ENCODE data around the gene HPGDS.
"Not testable (repeated sequence)": the region's sequence is repeated elsewhere in the genome, so short reads cannot be mapped to it uniquely, and the experiment has no call there.

HPGDS gene

DNA sequence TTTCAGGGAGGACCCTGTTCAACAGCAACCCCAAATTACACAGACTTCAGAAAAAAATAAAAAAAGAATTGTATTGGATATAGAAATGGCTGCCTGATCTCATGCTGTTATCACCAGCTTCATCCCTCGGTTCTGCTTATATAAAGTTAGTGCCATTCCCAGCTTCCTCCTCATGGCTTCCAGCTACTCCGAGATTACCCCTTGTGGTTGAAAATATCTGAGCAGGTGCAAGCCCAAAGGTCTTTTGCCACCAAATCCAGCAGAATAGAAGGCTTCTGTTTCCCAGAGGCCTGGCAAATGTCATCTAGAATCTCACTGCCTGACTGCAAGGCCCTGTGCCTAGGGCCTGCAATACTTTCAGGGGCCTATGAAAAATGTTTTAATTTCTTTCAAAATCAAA, 13.8 kb upstream of the HPGDS start:
- DNase-seq = no peak

GRCh38 chr4:94354474-94354896, 11.8 kb upstream of the HPGDS start:
- DNase-seq = no peak

DNA sequence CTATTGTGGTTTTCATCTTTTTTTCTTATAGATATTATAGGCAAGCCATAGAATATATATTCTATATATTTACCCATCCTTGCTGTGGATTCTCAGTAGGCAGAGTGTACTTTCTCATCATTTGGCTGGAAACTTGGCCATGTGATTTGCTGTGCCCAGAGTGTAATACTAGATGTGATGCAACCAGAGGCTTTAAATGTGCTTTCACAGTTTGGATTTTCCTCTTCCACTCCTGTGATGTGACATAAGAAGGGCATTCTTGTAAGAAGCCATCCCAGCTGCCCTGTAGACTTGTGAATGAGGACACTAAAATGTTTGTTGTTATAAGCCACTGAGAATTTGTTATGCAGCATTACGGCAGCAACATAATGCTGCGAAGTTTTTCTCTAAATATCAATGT, 10.4 kb upstream of the HPGDS start:
- DNase-seq = no peak

- no peak for DNase-seq
These were observed 9.5 kb upstream of the HPGDS start for GRCh38 chr4:94352163-94352562.

GRCh38 chr4:94351319-94351718, 8.7 kb upstream of the HPGDS start:
- peak; percentile 52 for DNase-seq

DNA sequence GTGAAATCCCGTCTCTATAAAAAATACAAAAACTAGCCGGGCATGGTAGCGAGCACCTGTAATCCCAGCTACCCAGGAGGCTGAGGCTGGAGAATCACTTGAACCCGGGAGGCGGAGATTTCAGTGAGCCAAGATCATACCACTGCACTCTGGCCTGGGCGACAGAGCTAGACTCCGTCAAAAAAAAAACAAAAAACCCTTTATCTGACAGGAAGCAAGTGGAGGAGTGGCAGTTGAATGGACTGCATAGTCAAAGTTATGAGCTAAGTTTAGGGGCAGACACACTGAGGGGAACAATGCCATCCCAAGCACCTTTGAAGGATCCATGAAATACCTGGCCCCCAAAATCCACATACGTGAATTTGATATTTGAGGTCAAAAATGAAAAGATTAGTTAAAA, 7.5 kb upstream of the HPGDS start:
- peak; percentile 57 for DNase-seq

DNA sequence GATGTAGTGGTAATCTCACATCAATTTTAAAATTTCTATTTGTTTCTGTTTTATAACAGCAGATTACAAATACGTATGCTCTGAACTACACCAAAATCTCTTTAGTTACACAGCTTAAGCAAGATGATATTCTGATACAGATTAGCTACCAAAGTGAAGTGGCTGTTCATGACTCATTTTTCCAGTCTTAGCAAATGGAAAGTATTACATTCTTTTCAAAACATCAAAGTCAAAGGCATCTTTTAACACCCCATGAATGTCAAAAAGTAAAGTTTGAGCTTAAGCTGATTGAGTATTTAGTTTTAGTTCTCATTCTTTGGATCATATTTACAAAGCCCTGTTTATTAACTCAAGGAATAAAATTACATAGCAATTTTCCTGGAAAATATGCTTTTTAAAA, 6.6 kb upstream of the HPGDS start:
- peak; percentile 44 for DNase-seq

- no peak for DNase-seq
These were observed 6.0 kb upstream of the HPGDS start for GRCh38 chr4:94348666-94349065.

DNA sequence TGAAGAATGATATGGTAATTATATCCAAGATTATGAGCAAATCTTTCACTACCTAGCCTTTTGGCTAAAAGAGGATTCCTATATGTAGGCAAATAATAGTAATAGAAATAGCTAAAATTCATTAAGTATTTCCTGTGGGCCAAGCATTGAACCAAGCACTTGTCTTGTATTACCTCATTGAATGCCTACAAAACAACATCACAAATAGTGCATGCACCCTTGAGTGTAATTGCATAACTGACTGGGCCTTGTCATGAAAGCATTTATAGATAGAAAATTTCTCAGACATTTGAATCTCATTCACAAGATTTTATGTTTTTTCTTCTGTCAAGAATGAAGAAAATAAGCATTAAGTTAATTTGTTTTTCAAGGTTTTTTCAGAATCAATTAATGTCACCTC, 3.9 kb upstream of the HPGDS start:
- DNase-seq = no peak

GRCh38 chr4:94345969-94346368, 3.3 kb upstream of the HPGDS start:
- no peak for DNase-seq

GRCh38 chr4:94345266-94345665, 2.6 kb upstream of the HPGDS start:
- peak; percentile 29 for DNase-seq

DNA sequence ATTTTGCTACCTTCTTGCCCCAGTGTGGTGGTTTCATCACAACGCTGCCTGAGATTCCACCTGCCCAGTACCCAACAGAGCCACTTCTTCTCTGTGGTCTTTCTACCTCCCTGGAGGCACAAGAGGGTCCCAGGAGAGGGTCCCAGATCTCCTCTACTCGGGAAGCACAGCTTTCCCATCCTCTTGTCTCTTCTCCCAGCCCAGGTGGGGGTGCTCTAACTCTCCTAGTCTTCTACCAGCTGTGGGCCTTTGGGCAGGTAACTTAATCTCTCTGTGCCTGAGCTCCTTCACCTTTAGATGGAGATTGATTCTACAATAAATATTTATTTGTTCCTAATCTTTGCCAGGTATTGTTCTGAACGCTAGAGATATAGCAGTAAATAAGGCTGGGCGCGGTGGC, 1.8 kb upstream of the HPGDS start:
- no peak for DNase-seq

GRCh38 chr4:94341481-94342370, 910 bp downstream of the HPGDS start:
- DNase-seq = peak; percentile 33

DNA sequence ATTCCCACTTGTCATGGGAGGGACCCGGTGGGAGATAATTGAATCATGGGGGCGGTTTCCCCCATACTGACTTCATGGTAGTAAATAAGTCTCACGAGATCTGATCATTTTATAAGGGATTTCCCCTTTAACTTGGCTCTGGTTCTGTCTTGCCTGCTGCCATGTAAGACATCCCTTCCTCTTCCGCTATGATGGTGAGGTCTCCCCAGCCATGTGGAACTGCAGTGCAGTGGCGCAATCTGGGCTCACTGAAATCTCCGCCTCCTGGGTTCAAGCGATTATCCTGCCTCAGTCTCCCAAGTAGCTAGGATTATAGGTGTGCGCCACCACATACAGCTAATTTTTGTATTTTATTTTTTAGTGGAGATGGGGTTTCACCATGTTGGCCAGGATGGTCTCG, 2.9 kb downstream of the HPGDS start:
- DNase-seq = peak; percentile 61

- DNase-seq = peak; percentile 68
These were observed 3.8 kb downstream of the HPGDS start for GRCh38 chr4:94338681-94339351.

DNA sequence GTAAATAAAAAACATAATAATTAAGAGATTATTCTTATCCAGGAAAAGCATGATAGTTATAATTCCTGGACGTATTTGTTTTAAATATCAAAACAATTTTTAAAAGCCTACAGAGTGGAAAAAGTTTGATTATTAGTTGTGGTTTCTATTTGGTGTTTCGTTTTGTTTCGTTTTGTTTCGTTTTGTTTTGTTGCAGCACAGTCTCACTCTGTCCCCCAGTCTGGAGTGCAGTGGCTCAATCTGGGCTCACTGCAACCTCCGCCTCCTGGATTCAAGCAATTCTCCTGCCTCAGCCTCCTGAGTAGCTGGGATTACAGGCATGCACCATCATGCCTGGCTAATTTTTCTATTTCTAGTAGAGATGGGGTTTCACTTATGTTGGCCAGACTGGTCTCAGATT, 5.8 kb downstream of the HPGDS start:
- not testable (repeated sequence) for DNase-seq

GRCh38 chr4:94336303-94336702, 6.3 kb downstream of the HPGDS start:
- DNase-seq = no peak

- DNase-seq = no peak
These were observed 7.7 kb downstream of the HPGDS start for GRCh38 chr4:94334962-94335361.

GRCh38 chr4:94334476-94334875, 8.2 kb downstream of the HPGDS start:
- no peak for DNase-seq

GRCh38 chr4:94333866-94334265, 8.8 kb downstream of the HPGDS start:
- no peak for DNase-seq

- no peak for DNase-seq
These were observed 9.5 kb downstream of the HPGDS start for GRCh38 chr4:94332983-94333590.

DNA sequence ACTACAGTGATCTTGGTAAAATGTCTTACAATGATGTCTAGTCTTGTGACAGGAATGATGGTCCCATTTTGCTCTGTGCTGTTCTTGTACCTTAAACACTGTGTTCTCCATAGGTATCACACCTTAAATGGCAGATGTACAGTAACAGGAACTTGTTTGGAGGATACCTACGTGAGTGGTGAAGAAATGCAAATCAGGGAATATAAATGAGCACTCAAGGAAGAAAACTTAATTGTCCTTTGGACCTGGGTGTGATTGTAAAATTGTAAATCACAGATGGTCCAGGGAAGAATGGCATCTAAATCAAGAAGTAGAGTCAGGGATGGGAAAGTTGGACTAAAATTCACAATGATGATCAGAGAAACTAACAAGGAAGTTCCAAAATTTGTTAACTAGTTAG, 12.7 kb downstream of the HPGDS start:
- no peak for DNase-seq

DNA sequence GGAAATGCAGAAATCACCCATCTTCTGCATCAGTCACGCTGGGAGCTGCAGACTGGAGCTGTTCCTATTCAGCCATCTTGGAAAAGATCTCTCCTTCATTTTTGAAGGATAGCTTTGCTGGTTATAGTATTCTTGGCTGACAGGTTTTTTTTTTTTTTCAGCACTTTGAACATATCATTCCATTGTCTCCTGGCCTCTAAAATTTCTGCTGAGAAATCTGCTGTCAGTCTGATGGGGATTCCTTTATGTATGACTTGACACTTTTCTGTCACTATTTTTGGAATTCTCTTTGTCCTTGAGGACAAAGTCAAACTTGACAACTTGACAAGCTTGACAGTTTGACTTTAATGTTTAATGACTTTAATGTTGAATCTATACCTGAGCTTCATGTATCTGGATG, 16.8 kb downstream of the HPGDS start:
- no peak for DNase-seq

DNA sequence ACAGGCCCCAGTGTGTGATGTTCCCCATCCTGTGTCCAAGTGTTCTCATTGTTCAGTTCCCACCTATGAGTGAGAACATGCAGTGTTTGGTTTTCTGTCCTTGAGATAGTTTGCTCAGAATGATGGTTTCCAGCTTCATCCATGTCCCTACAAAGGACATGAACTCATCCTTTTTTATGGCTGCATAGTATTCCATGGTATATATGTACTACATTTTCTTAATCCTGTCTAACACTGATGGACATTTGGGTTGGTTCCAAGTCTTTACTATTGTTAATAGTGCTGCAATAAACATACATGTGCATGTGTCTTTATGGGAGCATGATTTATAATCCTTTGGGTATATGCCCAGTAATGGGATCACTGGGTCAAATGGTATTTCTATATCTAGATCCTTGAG, 22.7 kb downstream of the HPGDS start:
- DNase-seq = not testable (repeated sequence)
